BE2C (cell line): ENCODE results near the gene OSBPL6.
A peak's percentile ranks its signal among the peaks of the same experiment; 100 is the strongest.

ENCODE experiments used
- DNase-seq: peaks from one replicate; pipeline ENCODE4 v3.0.0-alpha.2; 2020
- H3K27me3 ChIP-seq: fragments of 250-450 bp; sonication (Bioruptor Pico); 2 replicates; pipeline ENCODE4 v1.5.1; 2020; ENCODE audit warnings: mild to moderate bottlenecking
- H3K36me3 ChIP-seq: fragments of 250-450 bp; sonication (Bioruptor Pico); 2 replicates; pipeline ENCODE4 v1.5.1; 2020; ENCODE audit warnings: mild to moderate bottlenecking
- H3K4me1 ChIP-seq: fragments of 250-450 bp; sonication (Bioruptor Pico); 2 replicates; pipeline ENCODE4 v1.5.1; 2020
- H3K4me3 ChIP-seq: 2 replicates; pipeline ENCODE4 v1.5.1; 2011; ENCODE audit warnings: low read depth, low read length
- H3K9me3 ChIP-seq: fragments of 250-450 bp; sonication (Bioruptor Pico); 2 replicates; pipeline ENCODE4 v1.5.1; 2020
- TF ChIP-seq, protein P1 (sequence below): IDR thresholded peaks from 2 replicates; pipeline ENCODE4 v1.5.1; 2012; ENCODE audit warnings: mild to moderate bottlenecking, low read depth, low read length

OSBPL6 gene

DNA sequence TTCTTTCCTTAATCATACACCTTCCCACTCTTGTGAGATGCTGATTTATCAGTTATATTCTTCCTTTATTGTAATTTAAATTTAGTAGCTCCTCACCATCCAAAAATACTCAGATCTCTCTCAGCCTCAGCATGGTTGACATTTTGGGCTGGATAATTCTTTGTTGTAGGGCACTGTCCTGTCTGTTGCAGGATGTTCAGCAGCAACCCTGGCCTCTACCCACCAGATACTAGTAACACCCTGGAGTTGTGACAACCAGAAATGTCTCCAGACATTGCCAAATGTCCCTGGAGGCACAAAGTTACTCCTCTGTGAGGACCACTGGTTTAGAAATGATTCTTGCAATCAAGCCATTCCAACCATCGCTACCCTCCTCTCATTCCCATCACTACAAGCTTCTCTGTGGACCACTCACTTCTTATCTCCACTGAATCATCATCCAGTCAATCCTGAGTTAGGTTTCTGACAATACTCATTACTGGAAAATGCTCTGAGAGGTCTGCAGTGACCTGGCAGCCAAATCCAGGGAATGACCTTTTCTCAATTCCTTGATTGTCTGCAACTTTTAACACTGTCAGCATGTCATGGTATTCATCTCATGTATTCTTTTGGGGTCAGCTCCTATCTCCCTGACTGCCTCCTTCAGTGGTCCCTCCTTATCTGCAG lies 43.3 kb downstream of the OSBPL6 start:
- TF ChIP-seq, protein P1, sequence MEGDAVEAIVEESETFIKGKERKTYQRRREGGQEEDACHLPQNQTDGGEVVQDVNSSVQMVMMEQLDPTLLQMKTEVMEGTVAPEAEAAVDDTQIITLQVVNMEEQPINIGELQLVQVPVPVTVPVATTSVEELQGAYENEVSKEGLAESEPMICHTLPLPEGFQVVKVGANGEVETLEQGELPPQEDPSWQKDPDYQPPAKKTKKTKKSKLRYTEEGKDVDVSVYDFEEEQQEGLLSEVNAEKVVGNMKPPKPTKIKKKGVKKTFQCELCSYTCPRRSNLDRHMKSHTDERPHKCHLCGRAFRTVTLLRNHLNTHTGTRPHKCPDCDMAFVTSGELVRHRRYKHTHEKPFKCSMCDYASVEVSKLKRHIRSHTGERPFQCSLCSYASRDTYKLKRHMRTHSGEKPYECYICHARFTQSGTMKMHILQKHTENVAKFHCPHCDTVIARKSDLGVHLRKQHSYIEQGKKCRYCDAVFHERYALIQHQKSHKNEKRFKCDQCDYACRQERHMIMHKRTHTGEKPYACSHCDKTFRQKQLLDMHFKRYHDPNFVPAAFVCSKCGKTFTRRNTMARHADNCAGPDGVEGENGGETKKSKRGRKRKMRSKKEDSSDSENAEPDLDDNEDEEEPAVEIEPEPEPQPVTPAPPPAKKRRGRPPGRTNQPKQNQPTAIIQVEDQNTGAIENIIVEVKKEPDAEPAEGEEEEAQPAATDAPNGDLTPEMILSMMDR: no peak
- H3K4me3 ChIP-seq: no peak overlapping the region
- H3K4me1 ChIP-seq: no peaks in the 10 kb centered on the region; the same call in 1 of the 2 replicates
- no peaks in the 10 kb centered on the region for H3K27me3 ChIP-seq
- no peaks in the 10 kb centered on the region for H3K9me3 ChIP-seq
- no peak for DNase-seq
- H3K36me3 ChIP-seq: no peaks in the 10 kb centered on the region

DNA sequence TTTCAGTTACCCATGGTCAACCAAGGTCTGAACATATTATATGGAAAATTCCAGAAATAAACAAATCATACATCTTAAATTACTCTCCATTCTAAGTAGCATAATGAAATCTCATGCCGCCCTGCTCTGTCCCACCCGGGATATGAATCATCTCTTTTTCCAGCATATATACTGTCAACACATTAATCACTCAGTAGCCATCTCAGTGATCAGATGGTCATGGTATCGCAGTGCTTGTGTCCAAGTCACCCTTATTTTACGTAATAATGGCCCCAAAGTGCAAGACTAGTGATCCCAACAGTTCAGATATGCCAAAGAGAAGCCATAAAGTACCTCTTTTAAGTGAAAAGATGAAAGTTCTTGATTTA lies 43.8 kb downstream of the OSBPL6 start:
- H3K36me3 ChIP-seq: no peaks in the 10 kb centered on the region
- no peaks in the 10 kb centered on the region for H3K9me3 ChIP-seq
- TF ChIP-seq, protein P1: no peak
- no peaks in the 10 kb centered on the region; the same call in 1 of the 2 replicates for H3K4me1 ChIP-seq
- H3K4me3 ChIP-seq: no peak overlapping the region
- H3K27me3 ChIP-seq: no peaks in the 10 kb centered on the region
- no peak for DNase-seq

DNA sequence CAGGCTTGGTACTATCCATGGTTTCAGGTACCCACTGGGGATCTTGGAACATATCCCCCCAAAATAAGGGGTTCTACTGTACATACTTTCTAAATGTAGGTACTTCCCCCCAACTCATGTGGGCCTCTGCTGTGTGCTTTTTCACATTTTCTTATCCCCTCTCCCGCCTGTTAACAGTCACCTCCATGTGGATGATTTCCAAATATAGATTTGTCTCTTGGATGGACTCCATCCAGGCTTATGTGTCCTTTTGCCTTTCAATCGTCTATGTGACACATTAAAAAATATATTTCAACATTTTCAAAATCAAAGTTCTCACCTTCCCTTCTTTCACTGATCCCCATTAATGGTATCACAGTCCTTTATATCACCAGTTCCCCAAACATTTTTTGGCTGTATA lies 44.4 kb downstream of the OSBPL6 start:
- H3K4me3 ChIP-seq: no peak overlapping the region
- H3K4me1 ChIP-seq: no peaks in the 10 kb centered on the region; the same call in 1 of the 2 replicates
- H3K9me3 ChIP-seq: no peaks in the 10 kb centered on the region
- TF ChIP-seq, protein P1: no peak
- H3K27me3 ChIP-seq: no peaks in the 10 kb centered on the region
- H3K36me3 ChIP-seq: no peaks in the 10 kb centered on the region
- no peak for DNase-seq

- Histone ChIP-seq H3K9me3 (no peaks in the 10 kb centered on the region), H3K4me1 (no peaks in the 10 kb centered on the region; the same call in 1 of the 2 replicates), H3K4me3 (no peak overlapping the region), H3K36me3 (no peaks in the 10 kb centered on the region), H3K27me3 (no peaks in the 10 kb centered on the region)
- peak; percentile 12 for DNase-seq
- TF ChIP-seq, protein P1: no peak
Measured at GRCh38 chr2:178241844-178242551, 47.7 kb downstream of the OSBPL6 start.

- H3K9me3 ChIP-seq: no peaks in the 10 kb centered on the region
- DNase-seq: no peak
- no peaks in the 10 kb centered on the region for H3K36me3 ChIP-seq
- no peak overlapping the region for H3K4me3 ChIP-seq
- H3K4me1 ChIP-seq: no peaks in the 10 kb centered on the region; the same call in 1 of the 2 replicates
- TF ChIP-seq, protein P1: no peak
- H3K27me3 ChIP-seq: no peaks in the 10 kb centered on the region
Measured at GRCh38 chr2:178242552-178242883, 48.2 kb downstream of the OSBPL6 start.

DNA sequence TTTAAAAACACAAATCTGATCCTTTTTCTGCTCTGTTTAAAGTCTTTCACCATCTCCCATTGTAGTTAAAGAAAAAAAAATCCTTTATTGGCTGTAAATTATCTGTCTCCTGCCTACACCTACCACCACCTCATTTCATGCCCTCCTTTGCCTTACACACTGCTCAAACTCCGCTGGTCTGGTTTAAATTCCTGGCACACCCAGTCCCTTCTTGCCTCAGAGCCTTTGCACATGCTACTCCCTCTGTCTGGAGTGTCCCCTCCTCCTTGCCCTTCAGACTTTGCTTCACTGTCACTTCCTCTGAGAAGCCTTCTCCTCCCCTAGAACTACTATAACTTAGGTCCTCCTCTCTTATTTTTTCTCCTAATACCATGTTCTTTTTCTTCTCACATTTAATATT lies 49.6 kb downstream of the OSBPL6 start:
- Histone ChIP-seq H3K36me3 (no peaks in the 10 kb centered on the region), H3K4me3 (no peak overlapping the region), H3K27me3 (no peaks in the 10 kb centered on the region), H3K4me1 (no peaks in the 10 kb centered on the region; the same call in 1 of the 2 replicates), H3K9me3 (no peaks in the 10 kb centered on the region)
- DNase-seq: no peak
- TF ChIP-seq, protein P1: no peak
